GM19395 (cell line): Measurements from ENCODE around the gene C6orf118.

ENCODE experiments used
- ATAC-seq: cut with Tn5 transposase; IDR thresholded peaks from one replicate; pipeline ENCODE4 v1.9.1; 2021; ENCODE audit warnings: mild to moderate bottlenecking, moderate library complexity; ENCODE audit not compliant: unreplicated experiment

C6orf118 gene

DNA sequence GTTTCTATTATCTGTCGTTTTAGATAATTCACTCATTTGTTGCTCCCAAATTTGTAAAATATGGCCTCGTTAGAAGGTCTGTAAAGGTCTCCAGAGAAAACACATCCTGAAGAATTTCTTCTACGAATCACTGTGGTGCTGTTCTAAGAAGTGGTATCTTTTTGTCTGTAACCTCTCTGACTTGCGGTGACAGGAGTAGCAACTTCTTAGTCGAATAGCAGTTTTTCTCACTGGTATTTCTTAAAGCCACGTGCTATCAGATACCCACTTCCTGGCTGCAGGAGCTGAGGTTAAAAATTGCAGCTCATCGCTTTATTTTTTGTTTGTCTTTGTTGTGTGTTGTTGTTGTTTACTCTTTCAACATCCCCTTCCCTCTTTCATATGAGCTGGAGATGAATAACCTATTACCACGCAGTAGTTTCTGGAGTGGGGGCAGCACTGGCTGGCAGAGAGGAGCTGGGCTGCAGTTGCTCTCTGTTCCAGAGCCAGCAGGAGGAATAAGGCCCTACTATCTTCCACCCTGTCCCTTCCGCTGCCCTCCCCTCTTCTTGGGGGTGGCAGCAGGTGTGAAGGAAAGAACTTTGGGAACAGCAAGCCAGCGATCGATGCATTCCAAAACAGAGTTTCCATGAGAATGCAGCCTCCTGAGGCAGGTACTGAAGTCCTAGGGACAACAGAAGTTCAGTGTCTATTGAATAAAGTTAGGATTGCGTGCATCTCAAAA lies 64.7 kb downstream of the C6orf118 start:
- ATAC-seq: no peak

DNA sequence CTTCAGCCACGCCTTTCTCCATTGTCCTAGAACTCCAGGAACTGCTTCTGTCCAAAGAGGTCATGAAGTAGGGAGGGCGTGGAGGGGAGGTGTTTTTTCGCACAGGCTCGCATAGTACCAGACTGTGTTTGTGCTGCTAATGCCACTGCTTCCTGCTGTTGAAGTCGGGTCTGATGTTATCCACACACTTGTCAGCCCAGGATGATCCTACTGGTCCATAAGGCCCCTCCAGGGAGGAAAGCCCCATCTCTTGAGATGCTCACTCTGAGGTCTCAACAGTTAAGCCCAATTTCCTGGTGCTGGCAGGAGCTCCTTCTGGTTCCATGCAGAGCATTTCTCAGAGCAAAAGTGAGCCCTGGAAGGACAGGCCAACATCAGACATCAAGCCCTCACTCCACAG lies 65.6 kb downstream of the C6orf118 start:
- no peak for ATAC-seq

DNA sequence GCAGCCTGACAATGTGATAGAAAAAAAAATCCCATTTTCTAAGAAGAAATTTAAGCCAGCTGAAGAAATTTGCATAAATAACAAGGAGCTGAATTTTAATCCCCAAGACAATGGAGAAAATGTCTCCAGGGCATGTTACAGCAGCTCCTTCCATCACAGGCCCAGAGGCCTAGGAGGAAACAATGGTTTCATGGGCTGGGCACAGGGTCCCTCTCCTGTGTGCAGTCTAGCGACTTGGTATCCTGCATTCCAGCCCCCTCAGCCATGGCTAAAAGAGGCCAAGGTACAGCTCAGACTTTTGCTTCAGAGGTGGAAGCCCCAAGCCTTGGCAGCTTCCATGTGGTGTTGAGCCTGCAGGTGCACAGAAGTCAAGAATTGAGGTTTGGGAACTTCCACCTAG lies 73.1 kb downstream of the C6orf118 start:
- ATAC-seq: no peak

DNA sequence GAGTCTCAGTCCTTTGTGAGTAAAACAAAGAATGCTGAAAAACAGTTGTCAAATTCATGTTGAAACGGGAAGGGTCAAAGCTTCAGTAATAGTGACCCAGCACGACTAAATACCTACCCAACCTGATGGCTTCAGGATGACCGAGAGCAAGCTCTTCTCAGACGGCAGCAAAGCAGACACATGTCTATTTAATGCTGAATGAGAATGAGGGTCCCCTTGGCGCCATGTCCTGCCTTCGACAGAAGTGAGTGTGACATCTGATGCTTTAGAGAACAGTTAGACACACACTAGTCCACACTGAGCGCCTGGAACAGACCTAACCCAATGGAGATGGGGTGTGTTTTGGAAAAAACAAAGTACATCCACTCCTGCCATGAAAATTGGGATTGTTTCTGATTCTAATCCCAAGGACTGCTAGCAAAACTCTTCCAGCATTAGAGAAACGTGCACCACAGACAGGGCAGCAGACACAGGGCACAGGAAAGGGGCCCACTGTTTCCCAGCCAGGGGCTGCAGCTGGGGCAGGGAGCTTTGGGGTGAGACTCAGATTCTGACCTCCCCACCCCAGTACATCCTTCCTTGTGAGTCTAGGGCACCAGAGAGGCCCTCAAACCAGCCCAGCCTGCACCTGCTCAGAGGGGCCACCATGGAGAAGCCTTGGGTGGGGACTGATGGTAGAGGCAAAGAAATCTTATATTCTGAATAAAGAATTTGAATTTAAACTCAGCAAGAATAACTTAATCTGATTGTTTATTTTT lies 76.5 kb downstream of the C6orf118 start:
- ATAC-seq: no peak

DNA sequence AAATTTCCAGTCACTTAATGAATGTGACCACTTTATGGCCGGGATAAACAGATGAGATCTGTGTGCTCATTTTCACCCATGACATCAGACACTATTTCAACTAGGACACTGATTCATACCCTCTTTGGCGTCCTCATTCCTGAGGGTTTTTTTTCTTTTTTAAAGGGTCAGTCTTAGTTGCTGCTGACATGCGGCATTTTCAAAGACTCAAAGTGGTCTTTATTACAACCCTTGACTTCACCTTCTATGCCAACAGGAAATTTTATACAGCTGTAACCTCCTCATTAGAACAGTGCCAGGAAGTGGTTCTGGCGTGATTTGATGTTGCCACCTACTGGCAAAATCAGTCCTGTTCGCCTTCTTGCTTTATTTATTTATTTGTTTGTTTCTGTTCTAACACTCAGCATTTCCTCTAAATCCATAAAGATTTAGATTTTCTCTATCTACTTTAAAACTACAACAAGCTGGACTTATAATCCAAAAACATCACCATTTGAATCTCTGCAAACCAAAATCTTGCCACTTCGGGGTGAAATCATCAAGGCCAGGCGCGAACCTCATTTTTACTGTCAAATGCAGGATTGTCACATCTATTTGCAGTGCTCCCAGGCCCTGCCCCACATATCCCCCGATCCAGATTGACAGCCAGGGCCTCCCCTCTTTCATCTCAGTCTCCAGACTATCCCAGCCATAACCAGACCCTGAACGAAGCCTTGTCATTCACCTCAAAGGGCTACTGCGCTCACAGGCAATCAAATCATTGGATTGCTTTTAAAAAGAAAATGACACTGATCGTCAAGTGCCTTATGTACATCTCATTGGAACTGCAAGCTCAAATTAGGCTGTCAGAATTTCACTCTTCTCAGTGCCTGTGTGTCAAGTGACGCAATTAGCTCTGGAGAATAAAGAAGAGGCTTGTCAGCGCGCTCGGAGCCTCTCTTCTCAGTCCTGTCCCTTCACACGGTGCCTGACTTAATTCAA lies 77.5 kb downstream of the C6orf118 start:
- no peak for ATAC-seq

DNA sequence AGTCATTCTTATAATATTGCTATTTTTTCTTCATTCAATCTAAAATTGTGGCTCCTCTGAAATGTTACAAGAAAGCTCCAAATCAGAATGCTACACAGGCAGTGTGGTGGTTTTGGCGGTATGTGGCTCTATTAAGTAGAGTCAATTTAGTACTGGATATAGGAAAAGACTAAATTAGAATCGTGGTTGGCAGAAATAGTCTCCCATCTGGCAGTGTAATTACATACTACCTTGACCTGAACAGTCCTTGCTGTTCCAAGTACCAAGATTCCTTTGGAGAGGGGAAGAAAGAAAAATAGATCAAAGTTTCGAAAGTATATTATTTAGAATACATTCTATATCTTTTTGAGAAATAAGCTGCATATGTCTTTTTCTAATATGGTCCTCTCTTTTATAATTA lies 78.2 kb downstream of the C6orf118 start:
- no peak for ATAC-seq
